Naive thymus-derived CD8-positive, alpha-beta T cell (primary cell): ENCODE results near the gene CLTB. TPM values are rescaled to one million over a fixed set of nuclear protein-coding genes. Genes with fewer than 3 reads are reported as not detected.

Source experiments
- ATAC-seq, 2 donors: fragments of 150-1000 bp; cut with Tn5 transposase in 1 of 2; sonication (Bioruptor Pico), chemical (Tn5 transposase) in 1 of 2; 1 replicate in 1 of 2; 2 replicates in 1 of 2; pipeline ENCODE4 v1.10.0; 2021; ENCODE audit warnings: mild to moderate bottlenecking in 2 of 2, moderate library complexity in 2 of 2
- POLR2A ChIA-PET: fragments of 350-600 bp; sonication (Branson Sonifier 250); formaldehyde crosslinking; loops from one replicate; lab custom pipeline; 2021; ENCODE audit warnings: antibody characterized with exemption; lab: Charles Lee
- DNase-seq, 10 donors: peaks; one replicate each; pipeline versions ENCODE4 v3.0.0 to v3.0.0-alpha.2; 2020 to 2022
- H3K27ac Mint-ChIP-seq, 10 donors: one replicate each; pipeline ENCODE4 v1.8.0; 2020 to 2022; ENCODE audit warnings: mild to moderate bottlenecking in 10 of 10, mixed read lengths in 10 of 10, moderate library complexity in 4 of 10, inconsistent platforms in 1 of 10
- H3K27me3 Mint-ChIP-seq, 5 donors: one replicate each; pipeline ENCODE4 v1.8.0; 2021 to 2022; ENCODE audit warnings: mixed read lengths in 5 of 5
- H3K36me3 Mint-ChIP-seq, 3 donors: one replicate each; pipeline ENCODE4 v1.8.0; 2020 to 2022; ENCODE audit warnings: mixed read lengths in 3 of 3, mild to moderate bottlenecking in 2 of 3, inconsistent platforms in 1 of 3
- H3K4me1 Mint-ChIP-seq, 4 donors: one replicate each; pipeline ENCODE4 v1.8.0; 2021 to 2022; ENCODE audit warnings: mixed read lengths in 4 of 4
- H3K4me3 Mint-ChIP-seq, 10 donors: one replicate each; pipeline ENCODE4 v1.8.0; 2020 to 2022; ENCODE audit warnings: mild to moderate bottlenecking in 10 of 10, mixed read lengths in 10 of 10, moderate library complexity in 6 of 10, inconsistent platforms in 1 of 10
- H3K9me3 Mint-ChIP-seq, 9 donors: one replicate each; pipeline ENCODE4 v1.8.0; 2020 to 2022; ENCODE audit warnings: mixed read lengths in 9 of 9, mild to moderate bottlenecking in 3 of 9, inconsistent platforms in 1 of 9, moderate library complexity in 1 of 9
- microRNA-seq: library from miRNA; unstranded; fragments of <30 nt; microRNA quantifications from one replicate; pipeline ENCODE4 v1.2.0, GENCODE V29; 2022; ENCODE audit warnings: borderline microRNAs expressed
- polyA plus RNA-seq, 3 donors: library from polyadenylated mRNA; unstranded; fragments of 300-500 nt; fragmentation: Illumina TruSeq; gene quantifications; one replicate each; pipeline ENCODE4 v1.2.3, GENCODE V29; 2021
- total RNA-seq, 8 experiments: library from RNA in 2 of 8; stranded (reverse) in 2 of 8; gene quantifications; one replicate each; pipeline ENCODE4 v1.2.3 and lab custom pipeline; 2021 to 2026

The CLTB gene
- total and polyA plus RNA-seq, 5 experiments from 2014 or later = 34.4 to 82.7 (median 69.2) TPM

DNA sequence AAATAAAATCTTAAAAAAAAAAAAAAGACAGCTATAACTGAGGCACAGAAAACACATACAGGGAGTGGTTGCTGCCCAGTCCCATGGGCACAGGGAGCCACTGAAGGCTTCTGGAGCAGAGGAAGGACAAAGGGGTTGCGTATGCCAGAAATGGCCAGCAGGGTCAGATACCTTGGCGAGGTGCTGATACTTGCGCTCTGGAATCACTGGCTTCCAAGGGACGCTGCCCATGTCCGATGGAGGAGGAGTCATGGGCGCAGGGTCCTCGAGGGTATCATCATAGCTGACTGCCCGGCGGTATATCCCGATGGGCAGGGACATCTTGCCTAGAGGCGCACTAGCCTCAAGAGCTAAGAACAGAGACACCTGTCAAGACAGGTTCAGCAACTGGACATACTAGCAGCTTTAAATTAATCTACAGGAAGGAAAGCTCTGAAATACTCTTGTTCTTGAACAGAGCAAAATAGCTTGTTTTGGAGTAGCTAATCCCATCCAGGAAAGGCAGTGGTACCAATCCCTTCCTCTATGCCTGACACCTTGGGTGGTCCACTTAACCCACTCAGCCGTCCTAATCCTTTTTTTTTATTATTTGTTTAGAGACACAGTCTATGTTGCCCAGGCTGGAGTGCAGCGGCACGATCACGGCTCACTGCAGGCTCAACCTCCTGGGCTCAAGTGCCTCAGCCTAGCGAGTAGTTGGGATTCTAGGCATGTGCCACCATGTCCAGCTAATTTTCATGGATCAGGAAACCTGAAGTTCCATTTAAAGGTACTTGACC is 60.8 kb downstream of the CLTB start:
- Mint-ChIP-seq H3K4me1 (peaks cover 25 to 61% (median 42%) of the 10 kb centered on the region in 4 donors), H3K4me3 (no peak overlapping the region), H3K27me3 (no peaks in the 10 kb centered on the region), H3K27ac (peak overlapping the region in 2 of 10 donors; percentile 29 to 73), H3K9me3 (no peaks in the 10 kb centered on the region), H3K36me3 (peaks cover 0 to 79% (median 10%) of the 10 kb centered on the region in 3 donors)
- DNase-seq (no peak), ATAC-seq (no peak)
- POLR2A ChIA-PET = interaction anchor here (2.1 kb wide), 1 partner anchor 12 kb away, joined by 6 read pairs; no protein-coding TSS in a partner anchor

DNA sequence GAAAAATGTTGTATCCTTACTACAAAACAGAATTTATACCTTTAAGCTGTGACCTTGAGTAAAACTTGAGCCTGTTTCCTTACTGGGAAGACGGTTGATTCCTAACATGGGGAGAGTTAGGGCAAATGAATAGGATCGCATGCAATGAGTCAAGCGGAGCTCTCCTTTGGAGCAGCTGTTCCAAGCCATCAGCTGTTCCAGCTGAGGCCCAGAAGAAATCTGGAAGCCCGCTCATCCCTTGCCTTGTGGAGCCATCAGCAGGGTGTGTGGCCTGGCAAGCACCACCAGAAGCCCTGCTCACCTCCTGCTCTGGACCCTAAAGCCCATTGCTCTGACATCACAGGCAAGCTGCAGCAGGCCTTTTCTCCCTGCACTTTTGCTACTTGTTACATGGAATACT is 62.8 kb downstream of the CLTB start:
- H3K27ac Mint-ChIP-seq = peak overlapping the region in 3 of 10 donors; percentile 28 to 74 (median 68)
- DNase-seq (no peak), ATAC-seq (no peak)
- no peak overlapping the region for H3K4me3 Mint-ChIP-seq
- no peaks in the 10 kb centered on the region for H3K9me3 Mint-ChIP-seq
- H3K36me3 Mint-ChIP-seq = peaks cover 0 to 97% (median 8%) of the 10 kb centered on the region in 3 donors
- POLR2A ChIA-PET = no interaction called here
- peaks cover 22 to 51% (median 37%) of the 10 kb centered on the region in 4 donors for H3K4me1 Mint-ChIP-seq
- no peaks in the 10 kb centered on the region for H3K27me3 Mint-ChIP-seq

DNA sequence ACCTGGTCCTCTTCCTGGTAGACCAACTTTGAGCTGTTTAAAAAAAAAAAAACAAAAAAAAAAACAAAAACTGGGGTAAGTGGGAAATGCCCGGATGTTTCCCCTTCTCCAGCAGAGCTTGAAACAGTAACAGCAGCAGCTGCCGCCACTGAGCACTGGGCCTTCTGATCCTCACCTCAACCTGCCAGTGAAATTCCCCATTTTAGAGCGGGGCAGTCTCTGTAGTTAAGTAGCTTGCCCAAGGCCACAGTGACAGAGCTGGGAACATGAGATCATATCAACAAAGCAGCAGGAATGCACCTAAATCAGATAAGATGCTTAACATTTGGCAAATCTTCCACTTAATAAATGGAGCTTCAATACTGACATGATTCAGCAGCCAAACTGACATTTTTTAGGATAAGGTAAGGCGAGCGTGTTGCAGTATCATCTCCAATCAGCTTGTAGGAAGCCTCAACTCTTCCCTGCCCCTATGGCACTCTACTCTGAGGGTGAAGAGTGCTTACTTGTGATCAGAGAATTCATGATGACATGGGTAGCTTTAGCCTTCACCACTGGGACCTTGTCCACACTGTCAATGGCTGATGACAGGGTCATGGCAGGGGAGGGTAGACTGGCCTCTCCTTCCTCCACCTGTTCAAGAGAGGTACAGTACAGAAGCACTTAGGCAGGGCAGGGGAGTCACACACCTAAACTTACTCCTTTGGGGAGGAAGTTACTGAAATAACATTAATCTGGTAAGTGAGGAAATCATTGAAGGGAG is 64.0 kb downstream of the CLTB start:
- POLR2A ChIA-PET = no interaction called here
- Mint-ChIP-seq H3K9me3 (no peaks in the 10 kb centered on the region), H3K27ac (peak overlapping the region in 8 of 10 donors; percentile 22 to 83 (median 58)), H3K27me3 (no peaks in the 10 kb centered on the region), H3K4me3 (no peak overlapping the region), H3K4me1 (peaks cover 17 to 39% (median 28%) of the 10 kb centered on the region in 4 donors), H3K36me3 (peaks cover 0 to 97% (median 8%) of the 10 kb centered on the region in 3 donors)
- ATAC-seq (no peak), DNase-seq (no peak)

DNA sequence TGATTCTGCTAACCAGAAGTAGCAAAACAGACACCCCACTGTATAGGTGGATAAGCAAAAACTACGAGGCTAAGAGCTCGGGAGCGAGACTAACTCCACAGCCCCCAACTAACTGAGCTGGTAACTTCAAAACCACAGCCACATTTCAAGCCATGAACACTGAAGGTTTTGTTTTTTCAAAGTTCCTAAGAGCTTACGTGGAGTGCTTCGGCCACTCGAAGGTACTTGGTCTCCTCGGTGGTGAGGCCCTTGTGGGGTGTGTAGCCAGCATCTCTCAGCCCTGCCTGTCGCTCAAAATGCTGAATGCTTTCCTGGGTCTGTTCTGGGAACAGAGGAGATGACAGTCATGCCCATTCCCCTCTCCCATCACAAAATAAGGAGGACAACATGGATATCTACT is 65.9 kb downstream of the CLTB start:
- peaks cover 9 to 34% (median 21%) of the 10 kb centered on the region in 4 donors for H3K4me1 Mint-ChIP-seq
- no peak for ATAC-seq
- no peaks in the 10 kb centered on the region for H3K27me3 Mint-ChIP-seq
- POLR2A ChIA-PET = no interaction called here
- no peaks in the 10 kb centered on the region for H3K9me3 Mint-ChIP-seq
- no peak overlapping the region for H3K4me3 Mint-ChIP-seq
- peaks cover 0 to 97% (median 10%) of the 10 kb centered on the region in 3 donors for H3K36me3 Mint-ChIP-seq
- peak overlapping the region in 4 of 10 donors; percentile 47 to 84 (median 62) for H3K27ac Mint-ChIP-seq
- DNase-seq = no peak

DNA sequence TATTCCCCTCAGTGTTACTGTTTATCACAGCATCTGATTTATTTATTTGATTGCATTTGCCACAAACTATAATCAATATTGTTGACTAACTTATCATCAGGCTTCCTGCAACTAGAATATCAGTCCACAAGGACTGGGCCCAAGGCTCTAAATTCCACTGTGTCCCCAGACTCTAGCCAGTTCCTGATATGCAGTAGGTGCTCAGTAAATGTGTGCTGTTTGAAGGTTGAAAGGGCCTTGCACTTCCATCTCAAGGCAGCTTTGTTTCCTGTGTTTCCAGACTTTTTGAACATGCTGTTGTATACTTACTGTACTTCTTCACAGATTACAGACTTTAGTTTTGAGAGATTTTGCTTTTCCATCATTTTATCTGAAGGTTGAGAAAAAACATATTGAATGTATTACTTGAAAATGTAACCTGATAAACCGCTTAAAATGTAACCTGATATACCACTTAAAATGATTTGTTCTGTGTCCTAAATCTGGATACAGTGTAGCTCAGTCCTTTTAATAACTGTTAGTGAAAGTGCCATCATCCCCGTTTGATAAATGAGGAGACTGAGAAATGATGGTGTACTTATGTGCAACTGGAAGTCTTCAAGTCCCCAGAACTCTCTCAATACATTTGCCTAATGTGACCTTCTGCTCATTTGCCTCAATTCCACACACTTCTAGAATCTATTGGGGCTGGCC is 73.4 kb downstream of the CLTB start:
- POLR2A ChIA-PET = interaction anchor here (0.6 kb wide), 1 partner anchor 47 kb away, joined by 3 read pairs; no protein-coding TSS in a partner anchor
- H3K27me3 Mint-ChIP-seq = no peaks in the 10 kb centered on the region
- no peak for ATAC-seq
- peaks cover 0 to 54% (median 5%) of the 10 kb centered on the region in 3 donors for H3K36me3 Mint-ChIP-seq
- H3K27ac Mint-ChIP-seq = peak overlapping the region in 8 of 10 donors; percentile 15 to 79 (median 49)
- peaks cover 0 to 2% (median 0%) of the 10 kb centered on the region in 4 donors for H3K4me1 Mint-ChIP-seq
- no peak for DNase-seq
- H3K9me3 Mint-ChIP-seq = no peaks in the 10 kb centered on the region
- no peak overlapping the region for H3K4me3 Mint-ChIP-seq

Small RNA genes lying within 50 kb of the gene (microRNA-seq; reads per million reads assigned to microRNA genes)
- 11.3 reads per million, percentile 29 among the genes with 10 or more reads in this experiment for gene MIR1271

Other genes starting within 250 kb of the CLTB start
- 10 to 100 TPM; 20.8 to 23.0 TPM for gene SIMC1, start 178.1 kb downstream of the CLTB start, total RNA-seq
- 10 to 100 TPM in 1 of 3 donors, 1 to 10 TPM in 2; 2.4 to 11.1 (median 6.1) TPM for gene SIMC1, start 178.1 kb downstream of the CLTB start, polyA plus RNA-seq
- 10 to 100 TPM; 71.3 to 78.8 TPM for gene KIAA1191, start 54.8 kb downstream of the CLTB start, total RNA-seq
- gene KIAA1191, start 54.8 kb downstream of the CLTB start, polyA plus RNA-seq = 10 to 100 TPM; 42.3 to 50.7 (median 50.5) TPM
- gene ARL10, start 51.1 kb downstream of the CLTB start, total RNA-seq = 10 to 100 TPM; 12.7 to 15.0 TPM
- gene ARL10, start 51.1 kb downstream of the CLTB start, polyA plus RNA-seq = 1 to 10 TPM; 1.2 to 1.7 (median 1.3) TPM
- 10 to 100 TPM; 21.0 to 21.8 TPM for gene NOP16, start 27.9 kb downstream of the CLTB start, total RNA-seq
- 10 to 100 TPM; 19.1 to 40.5 (median 22.8) TPM for gene NOP16, start 27.9 kb downstream of the CLTB start, polyA plus RNA-seq
- 10 to 100 TPM; 75.3 to 79.3 TPM for gene HIGD2A, start 27.8 kb downstream of the CLTB start, total RNA-seq
- 100 to 1,000 TPM; 209 to 280 (median 250) TPM for gene HIGD2A, start 27.8 kb downstream of the CLTB start, polyA plus RNA-seq
- gene FAF2, start 31.8 kb upstream of the CLTB start, total RNA-seq = 10 to 100 TPM; 34.7 to 37.8 TPM
- gene FAF2, start 31.8 kb upstream of the CLTB start, polyA plus RNA-seq = 10 to 100 TPM in 2 of 3 donors, 1 to 10 TPM in 1; 9.5 to 12.0 (median 11.4) TPM
- gene RNF44, start 120.9 kb upstream of the CLTB start, total RNA-seq = 100 to 1,000 TPM; 271 to 281 TPM
- gene RNF44, start 120.9 kb upstream of the CLTB start, polyA plus RNA-seq = 1 to 10 TPM; 1.2 to 4.1 (median 3.2) TPM
- gene CDHR2, start 132.8 kb upstream of the CLTB start, total RNA-seq = 1 to 10 TPM; 3.6 to 4.8 TPM
- under 1 TPM in 1 of 3 donors, not detected in 2; 0.26 TPM for gene CDHR2, start 132.8 kb upstream of the CLTB start, polyA plus RNA-seq
- gene GPRIN1, start 193.6 kb upstream of the CLTB start, total RNA-seq = under 1 TPM in 1 of 2 experiments, not detected in 1; 0.11 TPM
- under 1 TPM in 2 of 3 donors, not detected in 1; 0.06 to 0.27 TPM for gene GPRIN1, start 193.6 kb upstream of the CLTB start, polyA plus RNA-seq
- not detected for gene SNCB, start 214.0 kb upstream of the CLTB start, total RNA-seq
- not detected for gene SNCB, start 214.0 kb upstream of the CLTB start, polyA plus RNA-seq
- gene EIF4E1B, start 214.1 kb upstream of the CLTB start, total RNA-seq = not detected
- not detected for gene EIF4E1B, start 214.1 kb upstream of the CLTB start, polyA plus RNA-seq
- 10 to 100 TPM; 19.4 to 21.4 TPM for gene TSPAN17, start 230.9 kb upstream of the CLTB start, total RNA-seq
- 10 to 100 TPM; 13.5 to 26.0 (median 18.4) TPM for gene TSPAN17, start 230.9 kb upstream of the CLTB start, polyA plus RNA-seq